SU-DHL-6 (cell line): ENCODE measurements around the gene SNTG2.

ENCODE experiments used
- CTCF ChIP-seq: fragments of 200-600 bp; sonication (generic); IDR thresholded peaks from one replicate; pipeline ENCODE4 v1.5.1; 2017; ENCODE audit warnings: antibody characterized with exemption, mild to moderate bottlenecking, low read length, moderate library complexity; ENCODE audit not compliant: insufficient read depth, poor library complexity, severe bottlenecking
- EZH2phosphoT487 ChIP-seq: fragments of 200-600 bp; sonication (generic), shearing (Covaris generic); conservative IDR thresholded peaks from 2 replicates; pipeline ENCODE4 v1.6.1; 2018; ENCODE audit warnings: mild to moderate bottlenecking, antibody characterized with exemption, low read length, moderate library complexity, mixed read lengths

- TF ChIP-seq CTCF (no peak), EZH2phosphoT487 (no peak)
Observed at GRCh38 chr2:981759-982158, 31.1 kb downstream of the SNTG2 start.
